Activated CD4-positive, alpha-beta memory T cell treated with anti-CD3 and anti-CD28 coated beads, Interleukin-2, amount 10 ng/mL, durations not matched to agents 7 days and 5 days (primary cell): ENCODE results near the gene PLCXD1. TPM values are rescaled to one million over a fixed set of nuclear protein-coding genes. Genes with fewer than 3 reads are reported as not detected.
A peak's percentile ranks its signal among the peaks of the same experiment; 100 is the strongest.
"Not testable (repeated sequence)": the region's sequence is repeated elsewhere in the genome, so short reads cannot be mapped to it uniquely, and the experiment has no call there.

Experiments used
- CTCF ChIA-PET: fragments of 350-600 bp; sonication (Branson Sonifier 250); formaldehyde crosslinking; loops from one replicate; lab custom pipeline; 2021; ENCODE audit warnings: antibody characterized with exemption, inconsistent platforms; lab: Charles Lee
- POLR2A ChIA-PET: fragments of 350-600 bp; sonication (Branson Sonifier 250); formaldehyde crosslinking; loops from one replicate; lab custom pipeline; 2021; ENCODE audit warnings: antibody characterized with exemption; lab: Charles Lee
- DNase-seq: peaks from one replicate; pipeline ENCODE4 v3.0.0-alpha.2; 2020
- H3K27ac Mint-ChIP-seq: one replicate; pipeline ENCODE4 v1.8.0; 2021; ENCODE audit warnings: mild to moderate bottlenecking, mixed read lengths
- H3K27me3 Mint-ChIP-seq: one replicate; pipeline ENCODE4 v1.8.0; 2021; ENCODE audit warnings: mixed read lengths
- H3K36me3 Mint-ChIP-seq: one replicate; pipeline ENCODE4 v1.8.0; 2021; ENCODE audit warnings: low read depth, mixed read lengths
- H3K4me1 Mint-ChIP-seq: one replicate; pipeline ENCODE4 v1.8.0; 2021; ENCODE audit warnings: mixed read lengths
- H3K4me3 Mint-ChIP-seq: one replicate; pipeline ENCODE4 v1.8.0; 2021; ENCODE audit warnings: mild to moderate bottlenecking, mixed read lengths
- H3K9me3 Mint-ChIP-seq: one replicate; pipeline ENCODE4 v1.8.0; 2021; ENCODE audit warnings: mixed read lengths
- total RNA-seq, 2 experiments: library from RNA; stranded (reverse); gene quantifications; one replicate each; pipeline ENCODE4 v1.2.3, GENCODE V29; 2021

The PLCXD1 gene
- total RNA-seq, 2 experiments from 2014 or later, result 34.5 to 35.5 TPM

DNA sequence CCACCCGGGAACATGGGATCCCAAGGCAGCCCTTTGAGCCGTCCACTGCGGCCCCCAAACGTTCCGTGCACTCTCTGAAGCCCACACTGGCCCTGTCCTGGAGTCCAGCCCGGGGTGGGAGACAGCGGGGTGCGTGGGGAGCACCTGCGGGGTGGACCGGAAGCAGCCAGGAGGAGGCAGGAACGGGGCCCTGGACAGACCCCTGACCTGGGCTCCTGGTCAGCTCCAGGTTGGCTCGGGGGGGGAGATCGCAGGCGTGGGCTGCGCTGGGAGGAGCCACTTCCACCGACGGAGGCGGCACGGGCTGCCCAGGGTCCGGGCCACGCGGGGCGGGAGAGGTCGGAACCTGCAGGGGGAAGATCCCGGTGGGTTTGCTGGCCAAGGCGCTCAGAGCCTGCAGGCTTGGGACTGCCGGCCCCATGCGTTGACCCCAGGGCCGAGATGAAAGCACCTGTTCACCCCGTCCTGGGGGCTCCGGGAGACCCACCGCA is 5.7 kb upstream of the PLCXD1 start:
- POLR2A ChIA-PET, result no interaction called here
- H3K36me3 Mint-ChIP-seq, result no peaks in the 10 kb centered on the region
- H3K9me3 Mint-ChIP-seq, result no peaks in the 10 kb centered on the region
- H3K27me3 Mint-ChIP-seq, result no peaks in the 10 kb centered on the region
- DNase-seq, result no peak
- CTCF ChIA-PET, result no interaction called here
- peaks cover 10% of the 10 kb centered on the region for H3K4me1 Mint-ChIP-seq
- H3K4me3 Mint-ChIP-seq, result no peak overlapping the region
- H3K27ac Mint-ChIP-seq, result no peak overlapping the region

DNA sequence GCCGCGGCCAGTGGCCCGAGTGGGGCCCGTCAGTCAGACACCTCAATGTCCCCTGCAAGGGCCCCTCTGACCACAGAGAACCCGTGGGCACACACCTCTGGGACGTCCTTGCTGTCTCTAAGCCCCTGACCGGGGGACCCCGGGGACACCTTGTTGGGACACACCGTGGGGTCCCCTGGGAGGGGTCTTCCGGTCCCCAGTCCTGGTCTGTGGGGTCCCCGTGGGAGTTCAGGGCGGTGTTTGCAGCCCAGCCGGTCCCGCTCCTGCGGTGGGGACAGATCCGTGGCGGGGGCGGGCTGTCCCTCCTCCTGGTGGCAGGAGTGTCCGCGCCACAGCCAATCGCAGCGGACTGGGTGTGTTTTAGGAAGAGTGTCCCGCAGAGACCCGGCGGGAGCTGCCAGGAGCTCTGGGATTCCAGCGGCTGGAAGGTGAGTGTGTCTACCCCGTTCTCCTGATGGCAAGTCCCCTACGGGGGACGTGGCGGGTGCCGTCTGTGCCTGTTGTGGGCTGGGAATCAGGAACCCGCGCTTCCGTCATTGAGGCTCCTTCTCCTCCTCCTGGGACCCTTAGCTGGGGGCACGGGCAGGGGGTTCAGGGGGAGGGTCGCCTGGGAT is 5.1 kb upstream of the PLCXD1 start:
- Mint-ChIP-seq H3K36me3 (no peaks in the 10 kb centered on the region), H3K4me3 (peak overlapping the region; percentile 74), H3K4me1 (peaks cover 10% of the 10 kb centered on the region), H3K27me3 (no peaks in the 10 kb centered on the region), H3K27ac (no peak overlapping the region), H3K9me3 (no peaks in the 10 kb centered on the region)
- peak; percentile 33 for DNase-seq
- CTCF ChIA-PET, result no interaction called here
- POLR2A ChIA-PET, result no interaction called here

DNA sequence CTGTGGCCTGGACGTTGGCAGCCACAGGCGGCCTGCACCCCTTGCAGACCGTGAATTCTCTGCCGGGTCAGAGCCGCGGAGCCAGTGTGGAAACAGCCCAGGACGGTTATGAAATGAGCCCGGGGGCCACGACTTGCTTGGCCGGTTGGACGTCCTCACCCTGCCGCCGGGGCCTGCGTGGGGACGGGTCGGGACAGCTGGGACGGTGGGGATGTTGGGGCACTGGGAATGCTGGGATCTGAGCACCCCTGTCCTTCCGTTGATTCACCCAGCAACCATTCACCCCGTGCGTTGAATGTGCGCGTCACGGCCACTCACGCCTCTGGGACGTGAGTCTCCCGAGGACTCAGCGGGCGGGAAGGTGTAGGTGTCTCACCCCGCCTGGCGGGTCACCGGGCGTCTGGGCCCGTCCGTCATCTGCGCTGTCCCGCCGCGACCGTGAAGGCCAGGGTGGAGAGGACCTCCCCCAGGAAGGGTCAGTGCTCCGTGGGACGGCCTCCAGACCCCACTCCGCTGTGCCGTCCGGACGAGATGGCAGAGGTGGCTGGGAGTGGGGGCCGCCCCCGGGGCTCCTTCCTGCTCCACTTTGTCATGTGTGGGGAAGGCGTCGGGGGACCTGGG is 4.5 kb upstream of the PLCXD1 start:
- no peak overlapping the region for H3K27ac Mint-ChIP-seq
- H3K4me1 Mint-ChIP-seq, result peaks cover 12% of the 10 kb centered on the region
- no peaks in the 10 kb centered on the region for H3K27me3 Mint-ChIP-seq
- ChIA-PET CTCF (no interaction called here), POLR2A (no interaction called here)
- H3K9me3 Mint-ChIP-seq, result no peaks in the 10 kb centered on the region
- peak; percentile 29 for DNase-seq
- peak overlapping the region; percentile 74 for H3K4me3 Mint-ChIP-seq
- no peaks in the 10 kb centered on the region for H3K36me3 Mint-ChIP-seq

GRCh38 chrX:279757-280604 is 1.2 kb upstream of the PLCXD1 start:
- DNase-seq, H3K4me3 Mint-ChIP-seq, H3K27me3 Mint-ChIP-seq, POLR2A ChIA-PET, H3K27ac Mint-ChIP-seq, H3K36me3 Mint-ChIP-seq, CTCF ChIA-PET, H3K9me3 Mint-ChIP-seq: not testable (repeated sequence)
- peaks cover 27% of the 10 kb centered on the region for H3K4me1 Mint-ChIP-seq

GRCh38 chrX:280722-281121 is 459 bp upstream of the PLCXD1 start:
- H3K9me3 Mint-ChIP-seq, H3K4me3 Mint-ChIP-seq, POLR2A ChIA-PET, CTCF ChIA-PET, DNase-seq, H3K27ac Mint-ChIP-seq, H3K27me3 Mint-ChIP-seq: not testable (repeated sequence)
- peaks cover 33% of the 10 kb centered on the region for H3K4me1 Mint-ChIP-seq
- H3K36me3 Mint-ChIP-seq, result peaks cover 13% of the 10 kb centered on the region

DNA sequence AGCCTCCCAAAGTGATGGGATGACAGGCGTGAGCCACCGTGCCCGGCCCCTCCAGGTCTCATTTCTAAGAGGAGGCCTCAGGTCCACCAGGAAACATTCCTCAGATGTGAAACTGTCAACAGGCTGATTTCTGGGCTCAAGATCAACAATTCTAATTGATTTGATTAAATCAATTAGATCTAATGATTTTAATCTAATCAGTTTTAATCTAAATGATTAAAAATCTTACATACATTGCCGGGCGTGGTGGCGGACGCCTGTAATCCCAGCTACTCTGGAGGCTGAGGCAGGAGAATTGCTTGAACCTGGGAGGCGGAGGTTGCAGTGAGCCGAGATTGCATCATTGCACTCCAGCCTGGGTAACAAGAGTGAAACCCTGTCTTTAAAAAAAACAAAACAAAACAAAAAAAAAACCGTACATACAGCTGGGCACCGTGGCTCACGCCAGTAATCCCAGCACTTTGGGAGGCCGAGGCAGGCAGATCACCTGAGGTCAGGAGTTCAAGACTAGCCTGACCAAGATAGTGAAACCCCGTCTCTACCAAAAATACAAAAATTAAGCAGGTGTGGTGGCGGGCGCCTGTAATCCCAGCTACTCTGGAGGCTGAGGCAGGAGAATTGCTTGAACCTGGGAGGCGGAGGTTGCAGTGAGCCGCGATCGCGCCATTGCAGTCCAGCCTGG is 960 bp downstream of the PLCXD1 start:
- H3K27ac Mint-ChIP-seq, result peak overlapping the region; percentile 63
- POLR2A ChIA-PET, H3K9me3 Mint-ChIP-seq: not testable (repeated sequence)

GRCh38 chrX:283115-283845 is 2.1 kb downstream of the PLCXD1 start:
- ChIA-PET POLR2A (no interaction called here), CTCF (no interaction called here)
- H3K4me1 Mint-ChIP-seq, result peaks cover 36% of the 10 kb centered on the region
- no peaks in the 10 kb centered on the region for H3K9me3 Mint-ChIP-seq
- peak overlapping the region; percentile 95 for H3K4me3 Mint-ChIP-seq
- DNase-seq, result peak; percentile 93
- no peaks in the 10 kb centered on the region for H3K27me3 Mint-ChIP-seq
- H3K27ac Mint-ChIP-seq, result peak overlapping the region; percentile 93
- peaks cover 27% of the 10 kb centered on the region for H3K36me3 Mint-ChIP-seq

More for the DNA sequence above, 960 bp downstream of the PLCXD1 start:
- peak overlapping the region; percentile 67 for H3K4me3 Mint-ChIP-seq
- H3K27me3 Mint-ChIP-seq, CTCF ChIA-PET, DNase-seq: not testable (repeated sequence)
- peaks cover 36% of the 10 kb centered on the region for H3K4me1 Mint-ChIP-seq
- H3K36me3 Mint-ChIP-seq, result peaks cover 21% of the 10 kb centered on the region

DNA sequence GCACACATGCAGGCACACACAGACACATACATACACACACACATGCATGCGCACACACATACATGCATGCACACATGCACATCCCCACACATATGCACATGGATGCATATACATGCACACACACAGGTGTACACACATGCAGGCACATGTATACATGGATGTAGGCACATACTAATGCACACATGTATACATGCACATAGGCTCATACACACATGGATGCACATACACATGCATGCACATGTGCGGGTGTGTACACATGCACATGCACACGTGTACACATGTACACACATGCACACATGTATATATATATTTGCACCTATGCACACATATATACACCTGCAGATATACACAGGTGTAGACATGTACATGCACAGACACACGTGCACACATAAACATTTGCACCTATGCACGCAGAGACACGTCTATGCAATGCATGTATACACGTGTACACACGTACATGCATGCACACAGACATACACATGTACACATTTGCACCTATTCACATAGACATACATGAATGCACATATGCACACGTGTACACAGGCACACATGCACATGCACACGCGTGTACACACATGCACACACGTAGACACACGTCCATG is 4.0 kb downstream of the PLCXD1 start:
- H3K36me3 Mint-ChIP-seq, result peaks cover 38% of the 10 kb centered on the region
- ChIA-PET CTCF (no interaction called here), POLR2A (no interaction called here)
- H3K27me3 Mint-ChIP-seq, result no peaks in the 10 kb centered on the region
- H3K4me1 Mint-ChIP-seq, result peaks cover 32% of the 10 kb centered on the region
- DNase-seq, result no peak
- H3K27ac Mint-ChIP-seq, result peak overlapping the region; percentile 27
- H3K4me3 Mint-ChIP-seq, result peak overlapping the region; percentile 36
- no peaks in the 10 kb centered on the region for H3K9me3 Mint-ChIP-seq

DNA sequence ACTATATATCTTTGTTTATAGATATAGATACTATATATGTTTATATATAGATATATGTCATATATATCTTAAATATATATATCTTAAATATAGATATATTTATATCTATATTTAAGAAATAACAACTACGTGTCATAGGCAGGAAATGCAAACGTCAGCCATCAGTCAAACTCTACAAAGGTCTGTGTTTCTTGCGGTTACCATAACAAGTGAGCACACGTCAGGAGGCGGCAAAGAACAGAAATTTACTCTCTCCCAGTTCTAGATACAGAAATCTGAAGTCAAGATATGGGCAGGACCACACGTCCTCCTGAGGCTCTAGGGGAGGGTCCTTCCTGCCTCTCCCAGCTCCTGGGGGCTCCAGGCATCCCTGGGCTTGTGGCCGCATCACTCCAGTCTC is 6.5 kb downstream of the PLCXD1 start:
- ChIA-PET POLR2A (no interaction called here), CTCF (no interaction called here)
- Mint-ChIP-seq H3K4me1 (peaks cover 28% of the 10 kb centered on the region), H3K9me3 (no peaks in the 10 kb centered on the region), H3K27ac (no peak overlapping the region), H3K4me3 (no peak overlapping the region), H3K36me3 (peaks cover 56% of the 10 kb centered on the region), H3K27me3 (no peaks in the 10 kb centered on the region)
- no peak for DNase-seq

DNA sequence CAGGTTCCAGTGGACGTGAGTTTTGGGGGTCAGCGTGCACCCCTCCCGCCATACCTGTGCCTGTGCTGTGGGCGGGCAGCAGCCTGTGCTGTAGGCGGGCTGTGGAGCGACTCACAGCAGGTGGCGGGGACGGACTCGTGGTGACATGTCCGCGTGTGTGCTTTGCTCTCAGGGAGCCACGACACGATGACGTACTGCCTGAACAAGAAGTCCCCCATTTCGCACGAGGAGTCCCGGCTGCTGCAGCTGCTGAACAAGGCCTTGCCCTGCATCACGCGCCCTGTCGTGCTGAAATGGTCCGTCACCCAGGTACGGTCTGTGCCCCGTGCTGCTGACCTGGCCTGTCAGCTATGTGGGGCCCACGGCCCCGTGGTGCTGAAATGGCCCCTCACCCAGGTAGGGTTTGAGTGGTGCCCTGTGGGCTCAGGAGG is 7.4 kb downstream of the PLCXD1 start:
- ChIA-PET POLR2A (no interaction called here), CTCF (no interaction called here)
- Mint-ChIP-seq H3K4me3 (no peak overlapping the region), H3K27ac (no peak overlapping the region), H3K4me1 (peaks cover 26% of the 10 kb centered on the region), H3K9me3 (no peaks in the 10 kb centered on the region), H3K36me3 (peaks cover 65% of the 10 kb centered on the region), H3K27me3 (no peaks in the 10 kb centered on the region)
- DNase-seq, result no peak

- ChIA-PET POLR2A (no interaction called here), CTCF (no interaction called here)
- DNase-seq, result no peak
- H3K4me3 Mint-ChIP-seq, result no peak overlapping the region
- H3K4me1 Mint-ChIP-seq, result peaks cover 10% of the 10 kb centered on the region
- no peaks in the 10 kb centered on the region for H3K27me3 Mint-ChIP-seq
- H3K36me3 Mint-ChIP-seq, result peaks cover 54% of the 10 kb centered on the region
- no peaks in the 10 kb centered on the region for H3K9me3 Mint-ChIP-seq
- no peak overlapping the region for H3K27ac Mint-ChIP-seq
These were observed 9.4 kb downstream of the PLCXD1 start for GRCh38 chrX:290476-291166.
